OCI-LY7 (cell line): ENCODE results near the gene BBLN.

Source experiments
- CTCF ChIP-seq: fragments of 200-600 bp; sonication (generic); conservative IDR thresholded peaks from 2 replicates; pipeline ENCODE4 v1.5.1; 2014; ENCODE audit warnings: mild to moderate bottlenecking, antibody characterized with exemption, low read length, moderate library complexity, mixed read lengths
- EZH2phosphoT487 ChIP-seq: fragments of 200-600 bp; sonication (generic); IDR thresholded peaks from 2 replicates; pipeline ENCODE4 v1.6.1; 2018; ENCODE audit warnings: low read depth, borderline replicate concordance, mild to moderate bottlenecking, mixed run types, antibody characterized with exemption, low read length, moderate library complexity, mixed read lengths

DNA sequence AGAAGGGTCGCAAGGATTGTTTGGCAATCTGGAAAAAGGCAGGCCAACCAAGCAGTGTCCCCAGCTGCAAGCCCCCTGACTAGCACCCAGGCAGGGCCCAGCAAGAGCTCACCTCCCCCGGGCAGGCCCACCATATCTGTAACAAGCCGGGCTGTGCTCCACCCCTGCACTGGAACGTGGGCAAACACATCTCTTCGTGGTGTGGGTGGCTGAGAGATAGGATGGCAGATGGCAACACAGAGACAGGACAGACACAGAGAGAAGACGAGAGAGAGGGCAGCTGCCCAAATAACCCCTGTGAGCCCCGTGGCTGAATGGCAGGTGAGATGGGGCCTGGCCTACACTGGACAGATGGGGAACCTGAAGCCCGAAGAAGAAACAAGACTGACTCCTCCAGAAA lies 9.4 kb downstream of the BBLN start:
- TF ChIP-seq CTCF, result no peak
- TF ChIP-seq EZH2phosphoT487, result no peak
